Pancreas (tissue), 10 donors: Measurements from ENCODE around the gene DNAJB11. TPM values are rescaled to one million over a fixed set of nuclear protein-coding genes. Genes with fewer than 3 reads are reported as not detected.

Experiments used
- ATAC-seq, 4 donors: fragments of 200-7000 bp; cut with Tn5 transposase; one replicate each; pipeline versions ENCODE4 v1.8.0 to v1.9.1; 2020; ENCODE audit warnings: mild to moderate bottlenecking in 4 of 4, moderate library complexity in 4 of 4
- DNase-seq, 6 donors: peaks; one replicate each; pipeline ENCODE4 v3.0.0-alpha.2; 2020
- FAIRE-seq: peaks from 2 replicates; lab custom pipeline; 2012; peaks lifted over from hg19 to GRCh38; lab: Jason Lieb, UNC
- H3K27ac ChIP-seq, 4 donors: fragments of 200-600 bp; sonication (generic); 1 replicate in 3 of 4; 2 replicates in 1 of 4; pipeline versions ENCODE4 v1.5.0 to v1.8.0; 2020
- H3K27me3 ChIP-seq, 4 donors: fragments of 200-600 bp; one replicate each; pipeline ENCODE4 v1.8.0; 2021
- H3K36me3 ChIP-seq, 3 donors: fragments of 200-600 bp; sonication (generic) in 1 of 3; one replicate each; pipeline versions ENCODE4 v1.5.0 to v1.8.0; 2020 to 2021
- H3K4me1 ChIP-seq, 3 donors: fragments of 200-600 bp; one replicate each; pipeline ENCODE4 v1.8.0; 2021
- H3K4me3 ChIP-seq, 4 donors: fragments of 200-600 bp; sonication (generic) in 2 of 4; one replicate each; pipeline versions ENCODE4 v1.5.0 to v1.8.0; 2020 to 2021
- H3K9me3 ChIP-seq, 4 donors: fragments of 200-600 bp; one replicate each; pipeline ENCODE4 v1.8.0; 2021
- WGBS, 2 donors: extraction: QIAGEN DNeasy Blood & Tissue Kit; methylation state at CpG; one replicate each; pipeline ENCODE4 v1.1.7; 2013; 5-methylcytosine and 5-hydroxymethylcytosine counted together
- intact Hi-C, 3 donors: fragments of 100-400 bp; cut with DNase I; formaldehyde crosslinking; loops; one replicate each; pipeline versions ENCODE4 v1.11.1 to v1.14.2; 2022
- polyA plus RNA-seq, 2 donors: library from polyadenylated mRNA; stranded (reverse); fragments of 200-250 nt; gene quantifications; one replicate each; pipeline ENCODE4 v1.2.3, GENCODE V29; 2013
- total RNA-seq, 6 donors: library from RNA; stranded (reverse); fragmentation: NEBNext Ultra II Directional in 4 of 6; extraction: Animal tissue kit (Norgen Biotek cat#: 25700) in 4 of 6; gene quantifications; one replicate each; pipeline versions ENCODE4 v1.2.1 to v1.2.4, GENCODE V29; 2021 to 2023
- TF ChIP-seq, protein P1 (sequence below), 4 donors: fragments of 200-600 bp; sonication (generic) in 3 of 4; IDR thresholded peaks; one replicate each; pipeline versions ENCODE4 v1.5.0 to v1.8.0; 2021; ENCODE audit warnings: antibody characterized with exemption in 4 of 4
- donor health status: healthy with polysubstance abuse.
- donor health status: DM: no; HTN: no; CAD: no; lungs with moderate emphysema.
- donor health status: DM: no; HTN: no; CAD: no.
- donor health status: control.
- donor health status: control.
- donor health status: Bipolar disorder and iron deficiency.
- donor health status: DM: yes; HTN: yes; CAD: no.
- donor health status: DM: no; HTN: no; CAD: no.
- donor health status: DM: no; HTN: no; CAD: no.
- donor health status: DM: yes; HTN: yes; CAD: no.

DNAJB11 gene
- total and polyA plus RNA-seq, 8 donors = 21.9 to 52.6 (median 31.5) TPM

DNA sequence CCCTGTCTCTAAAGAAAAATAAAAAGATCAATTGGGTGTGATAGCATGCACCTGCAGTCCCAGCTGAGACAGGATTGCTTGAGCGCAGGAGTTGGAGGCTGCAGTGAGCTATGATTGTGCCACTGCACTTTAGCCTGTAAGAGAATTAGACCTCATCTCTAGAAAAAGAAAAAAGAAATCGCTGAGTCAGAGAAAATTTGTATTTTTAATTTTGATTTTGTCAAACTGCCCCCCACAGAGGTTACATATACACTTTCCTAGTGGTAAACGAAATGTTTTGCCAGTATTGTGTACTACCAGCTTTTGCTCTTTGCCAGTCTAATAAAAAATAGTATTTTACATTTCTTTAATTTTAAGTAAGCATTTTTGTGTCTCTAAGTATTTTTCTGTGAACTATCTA lies 21.0 kb upstream of the DNAJB11 start:
- Histone ChIP-seq H3K4me3 (no peak overlapping the region), H3K9me3 (no peaks in the 10 kb centered on the region), H3K27ac (no peak overlapping the region), H3K4me1 (no peaks in the 10 kb centered on the region), H3K36me3 (peaks cover 0 to 34% (median 6%) of the 10 kb centered on the region in 3 donors), H3K27me3 (no peaks in the 10 kb centered on the region)
- FAIRE-seq = no peak
- intact Hi-C loops = no loop called here
- no peak for DNase-seq
- 91% methylated on average over 3 of the region's 3 CpGs for WGBS, 2 donors
- no peak for ATAC-seq
- TF ChIP-seq, protein P1, sequence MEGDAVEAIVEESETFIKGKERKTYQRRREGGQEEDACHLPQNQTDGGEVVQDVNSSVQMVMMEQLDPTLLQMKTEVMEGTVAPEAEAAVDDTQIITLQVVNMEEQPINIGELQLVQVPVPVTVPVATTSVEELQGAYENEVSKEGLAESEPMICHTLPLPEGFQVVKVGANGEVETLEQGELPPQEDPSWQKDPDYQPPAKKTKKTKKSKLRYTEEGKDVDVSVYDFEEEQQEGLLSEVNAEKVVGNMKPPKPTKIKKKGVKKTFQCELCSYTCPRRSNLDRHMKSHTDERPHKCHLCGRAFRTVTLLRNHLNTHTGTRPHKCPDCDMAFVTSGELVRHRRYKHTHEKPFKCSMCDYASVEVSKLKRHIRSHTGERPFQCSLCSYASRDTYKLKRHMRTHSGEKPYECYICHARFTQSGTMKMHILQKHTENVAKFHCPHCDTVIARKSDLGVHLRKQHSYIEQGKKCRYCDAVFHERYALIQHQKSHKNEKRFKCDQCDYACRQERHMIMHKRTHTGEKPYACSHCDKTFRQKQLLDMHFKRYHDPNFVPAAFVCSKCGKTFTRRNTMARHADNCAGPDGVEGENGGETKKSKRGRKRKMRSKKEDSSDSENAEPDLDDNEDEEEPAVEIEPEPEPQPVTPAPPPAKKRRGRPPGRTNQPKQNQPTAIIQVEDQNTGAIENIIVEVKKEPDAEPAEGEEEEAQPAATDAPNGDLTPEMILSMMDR (IDR thresholded peaks at IDR 0.05) = no peak

DNA sequence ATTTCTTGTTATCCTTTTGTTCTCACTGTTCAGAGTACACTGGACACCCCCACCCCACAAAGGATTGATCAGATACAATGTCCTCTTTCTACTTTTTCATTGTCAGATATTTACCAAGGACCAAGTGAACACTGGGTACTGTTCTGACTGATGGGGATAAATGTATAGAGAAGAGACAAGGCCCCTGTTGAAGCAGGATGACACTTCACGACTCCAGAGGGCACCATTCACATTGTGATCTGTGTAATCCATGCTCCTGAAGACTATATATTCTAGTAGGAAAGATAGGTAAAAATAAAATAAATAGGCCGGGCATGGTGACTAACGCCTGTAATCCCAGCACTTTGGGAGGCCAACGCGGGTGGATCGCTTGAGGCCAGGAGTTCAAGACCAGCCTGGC lies 19.1 kb upstream of the DNAJB11 start:
- Histone ChIP-seq H3K36me3 (peaks cover 0 to 37% (median 10%) of the 10 kb centered on the region in 3 donors), H3K4me3 (no peak overlapping the region), H3K27me3 (no peaks in the 10 kb centered on the region), H3K4me1 (no peaks in the 10 kb centered on the region), H3K9me3 (no peaks in the 10 kb centered on the region), H3K27ac (no peak overlapping the region)
- intact Hi-C loops = no loop called here
- FAIRE-seq (no peak), DNase-seq (no peak), ATAC-seq (no peak)
- TF ChIP-seq, protein P1 (IDR thresholded peaks at IDR 0.05) = no peak
- WGBS, 2 donors = 89 to 91% methylated on average over 6 of the region's 6 CpGs

DNA sequence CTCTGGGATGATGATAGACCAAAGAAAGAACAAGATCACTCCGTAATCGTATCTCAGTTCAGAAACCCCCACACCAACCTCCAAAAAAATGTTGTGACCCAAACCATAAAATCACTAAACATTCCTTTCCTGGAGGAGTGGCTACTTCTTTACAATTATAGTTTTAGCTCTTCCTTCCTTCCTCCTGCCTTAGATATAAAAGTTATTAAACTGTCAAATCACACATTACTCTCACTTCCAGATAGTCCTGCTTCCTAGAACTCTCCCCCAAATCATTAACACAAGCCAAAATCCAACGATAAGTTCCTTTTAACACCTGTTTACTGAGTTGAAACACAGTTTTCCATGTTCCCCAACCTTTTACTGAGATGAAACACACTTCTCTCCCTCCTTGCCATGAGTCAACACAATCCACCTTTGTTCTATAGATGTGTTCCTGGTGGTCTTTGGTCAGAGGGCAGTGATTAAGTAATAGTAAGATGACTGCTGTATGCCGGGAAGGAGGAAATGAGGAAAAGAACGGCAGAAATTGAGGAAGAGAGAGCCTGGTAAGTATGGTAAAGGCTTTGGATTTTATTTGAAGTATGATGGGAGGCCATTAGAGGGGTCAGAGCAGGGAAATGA lies 18.0 kb upstream of the DNAJB11 start:
- Histone ChIP-seq H3K9me3 (no peaks in the 10 kb centered on the region), H3K4me1 (no peaks in the 10 kb centered on the region), H3K4me3 (no peak overlapping the region), H3K36me3 (peaks cover 0 to 47% (median 10%) of the 10 kb centered on the region in 3 donors), H3K27ac (no peak overlapping the region), H3K27me3 (no peaks in the 10 kb centered on the region)
- WGBS, 2 donors = 70 to 75% methylated on average over 5 of the region's 5 CpGs
- no peak for DNase-seq
- FAIRE-seq = no peak
- no peak for ATAC-seq
- TF ChIP-seq, protein P1 (IDR thresholded peaks at IDR 0.05) = no peak
- intact Hi-C loops = no loop called here

DNA sequence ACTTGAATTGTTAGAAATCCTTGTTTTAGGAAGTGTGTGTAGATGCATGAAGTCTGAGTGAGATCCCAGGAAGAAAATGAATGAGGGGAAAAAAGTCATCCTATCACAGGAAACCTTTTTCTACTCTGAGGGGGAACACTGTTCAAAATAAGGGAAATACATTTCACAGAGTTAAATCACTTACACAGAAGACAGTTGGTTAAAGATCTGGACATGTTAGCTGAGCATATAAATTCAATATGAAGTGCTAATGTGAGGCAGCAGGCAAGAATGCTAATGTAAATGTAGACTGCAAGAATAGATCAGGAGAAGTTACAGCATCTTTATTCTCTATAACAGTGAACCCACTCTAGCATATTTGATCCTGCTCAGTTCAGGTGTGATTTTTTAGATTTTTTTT lies 5.9 kb upstream of the DNAJB11 start:
- ATAC-seq (no peak), DNase-seq (no peak), FAIRE-seq (no peak)
- intact Hi-C loops = no loop called here
- Histone ChIP-seq H3K4me1 (peaks cover 0 to 8% (median 5%) of the 10 kb centered on the region in 3 donors), H3K9me3 (no peaks in the 10 kb centered on the region), H3K27ac (no peak overlapping the region), H3K36me3 (no peaks in the 10 kb centered on the region), H3K27me3 (no peaks in the 10 kb centered on the region), H3K4me3 (no peak overlapping the region)
- TF ChIP-seq, protein P1 (IDR thresholded peaks at IDR 0.05) = no peak

DNA sequence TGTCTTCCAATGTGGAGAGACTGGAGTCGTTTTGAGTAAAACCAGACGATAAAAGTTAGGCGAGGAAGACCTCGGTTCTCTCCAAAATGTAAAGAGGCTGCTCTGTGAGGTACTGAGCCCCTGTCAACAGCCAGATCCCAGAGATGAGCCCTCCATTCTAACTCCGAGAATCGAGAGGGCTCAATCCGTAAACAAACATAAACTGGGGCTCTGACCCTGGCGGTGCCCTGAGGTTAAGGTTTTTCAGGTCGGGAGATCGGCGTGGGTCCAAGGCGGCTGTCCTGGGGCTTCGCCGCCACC lies 3.8 kb upstream of the DNAJB11 start:
- Histone ChIP-seq H3K4me1 (peaks cover 5 to 12% (median 5%) of the 10 kb centered on the region in 3 donors), H3K4me3 (peak overlapping the region; percentile 58 to 95 (median 70)), H3K27ac (peak overlapping the region; percentile 56 to 85 (median 73)), H3K27me3 (no peaks in the 10 kb centered on the region), H3K36me3 (no peaks in the 10 kb centered on the region), H3K9me3 (no peaks in the 10 kb centered on the region)
- ATAC-seq (peak in 3 of 4 donors; percentile 0 to 1 (median 1)), FAIRE-seq (no peak), DNase-seq (no peak)
- TF ChIP-seq, protein P1 (IDR thresholded peaks at IDR 0.05) = no peak
- intact Hi-C loops = no loop called here
- 0% methylated on average over 14 of the region's 14 CpGs for WGBS, 2 donors
